ACC112 (cell line): ENCODE measurements around the gene R3HDM2.

Experiments used
- H2AFZ ChIP-seq: fragments of 200-600 bp; sonication (generic); one replicate; pipeline ENCODE4 v1.6.0; 2017; ENCODE audit warnings: antibody characterized with exemption, low read length; ENCODE audit not compliant: unreplicated experiment
- H3K27ac ChIP-seq: fragments of 200-600 bp; sonication (generic); 2 replicates; pipeline ENCODE4 v1.5.1; 2014; ENCODE audit warnings: low read depth, mild to moderate bottlenecking, antibody characterized with exemption, low read length, moderate library complexity
- H3K27me3 ChIP-seq: fragments of 200-600 bp; sonication (generic); 2 replicates; pipeline ENCODE4 v1.6.1; 2014; ENCODE audit warnings: mild to moderate bottlenecking, antibody characterized with exemption, low read length, moderate library complexity, mixed read lengths; ENCODE audit not compliant: insufficient read depth
- H3K36me3 ChIP-seq: fragments of 200-600 bp; sonication (generic); 2 replicates; pipeline ENCODE4 v1.6.1; 2016; ENCODE audit warnings: mild to moderate bottlenecking, antibody characterized with exemption, low read length, moderate library complexity, mixed read lengths; ENCODE audit not compliant: insufficient read depth
- H3K4me1 ChIP-seq: fragments of 200-600 bp; sonication (generic); one replicate; pipeline ENCODE4 v1.6.1; 2016; ENCODE audit warnings: low read length, mixed read lengths; ENCODE audit not compliant: insufficient read depth, unreplicated experiment, control insufficient read depth
- H3K4me3 ChIP-seq: fragments of 200-600 bp; sonication (generic); 2 replicates; pipeline ENCODE4 v1.5.1; 2014; ENCODE audit warnings: mild to moderate bottlenecking, low read depth, low read length
- H3K79me2 ChIP-seq: fragments of 200-600 bp; sonication (generic); one replicate; pipeline ENCODE4 v1.6.0; 2016; ENCODE audit warnings: low read length; ENCODE audit not compliant: control insufficient read depth, unreplicated experiment, insufficient read depth

R3HDM2 gene

GRCh38 chr12:57390174-57390573 lies 40.7 kb downstream of the R3HDM2 start:
- no peaks in the 10 kb centered on the region for H3K27me3 ChIP-seq
- H3K27ac ChIP-seq, result peak overlapping the region; percentile 86
- H3K36me3 ChIP-seq, result no peaks in the 10 kb centered on the region
- H3K4me1 ChIP-seq, result peaks cover 22% of the 10 kb centered on the region
- no peak overlapping the region for H2AFZ ChIP-seq
- H3K4me3 ChIP-seq, result no peak overlapping the region
- no peaks in the 10 kb centered on the region for H3K79me2 ChIP-seq

- H3K4me3 ChIP-seq, result peak overlapping the region; percentile 31; the same call in 1 of the 2 replicates
- peak overlapping the region; percentile 86 for H3K27ac ChIP-seq
- H3K36me3 ChIP-seq, result no peaks in the 10 kb centered on the region
- peaks cover 22% of the 10 kb centered on the region for H3K4me1 ChIP-seq
- no peak overlapping the region for H2AFZ ChIP-seq
- no peaks in the 10 kb centered on the region for H3K27me3 ChIP-seq
- no peaks in the 10 kb centered on the region for H3K79me2 ChIP-seq
Measured at GRCh38 chr12:57389033-57389432, 41.8 kb downstream of the R3HDM2 start.

GRCh38 chr12:57388425-57388824 lies 42.4 kb downstream of the R3HDM2 start:
- peaks cover 22% of the 10 kb centered on the region for H3K4me1 ChIP-seq
- no peak overlapping the region for H2AFZ ChIP-seq
- H3K27me3 ChIP-seq, result no peaks in the 10 kb centered on the region
- no peaks in the 10 kb centered on the region for H3K79me2 ChIP-seq
- no peak overlapping the region for H3K4me3 ChIP-seq
- H3K27ac ChIP-seq, result peak overlapping the region; percentile 86
- no peaks in the 10 kb centered on the region for H3K36me3 ChIP-seq

GRCh38 chr12:57386187-57386720 lies 44.6 kb downstream of the R3HDM2 start:
- peaks cover 25% of the 10 kb centered on the region for H3K4me1 ChIP-seq
- no peak overlapping the region for H3K27ac ChIP-seq
- H2AFZ ChIP-seq, result no peak overlapping the region
- H3K79me2 ChIP-seq, result no peaks in the 10 kb centered on the region
- no peaks in the 10 kb centered on the region for H3K27me3 ChIP-seq
- H3K36me3 ChIP-seq, result no peaks in the 10 kb centered on the region
- H3K4me3 ChIP-seq, result no peak overlapping the region

- Histone ChIP-seq H3K79me2 (no peaks in the 10 kb centered on the region), H3K4me3 (no peak overlapping the region), H3K27me3 (no peaks in the 10 kb centered on the region), H3K4me1 (peaks cover 24% of the 10 kb centered on the region), H3K27ac (no peak overlapping the region), H2AFZ (no peak overlapping the region), H3K36me3 (no peaks in the 10 kb centered on the region)
Measured at GRCh38 chr12:57385586-57385985, 45.3 kb downstream of the R3HDM2 start.

DNA sequence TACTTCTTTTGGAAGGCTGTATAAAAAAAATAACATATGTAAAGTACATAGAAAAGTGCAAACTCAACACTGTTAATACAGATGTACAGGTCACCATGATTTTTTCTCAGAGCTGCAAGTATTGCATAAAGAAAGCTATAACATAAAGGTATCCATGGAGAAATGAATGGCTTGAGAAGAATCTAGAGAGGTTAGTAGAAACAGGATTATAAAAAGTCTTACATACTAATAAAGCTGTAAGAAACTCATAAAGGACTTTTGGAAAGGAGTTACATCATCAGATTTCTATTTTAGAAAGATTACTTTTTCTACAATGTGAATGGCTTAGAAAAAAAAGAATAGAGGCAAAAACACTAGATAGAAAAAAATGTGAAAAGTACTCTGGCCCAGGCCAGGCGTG lies 46.4 kb downstream of the R3HDM2 start:
- H3K27me3 ChIP-seq, result no peaks in the 10 kb centered on the region
- H2AFZ ChIP-seq, result no peak overlapping the region
- no peak overlapping the region for H3K4me3 ChIP-seq
- H3K79me2 ChIP-seq, result no peaks in the 10 kb centered on the region
- peaks cover 15% of the 10 kb centered on the region for H3K4me1 ChIP-seq
- no peak overlapping the region for H3K27ac ChIP-seq
- no peaks in the 10 kb centered on the region for H3K36me3 ChIP-seq

DNA sequence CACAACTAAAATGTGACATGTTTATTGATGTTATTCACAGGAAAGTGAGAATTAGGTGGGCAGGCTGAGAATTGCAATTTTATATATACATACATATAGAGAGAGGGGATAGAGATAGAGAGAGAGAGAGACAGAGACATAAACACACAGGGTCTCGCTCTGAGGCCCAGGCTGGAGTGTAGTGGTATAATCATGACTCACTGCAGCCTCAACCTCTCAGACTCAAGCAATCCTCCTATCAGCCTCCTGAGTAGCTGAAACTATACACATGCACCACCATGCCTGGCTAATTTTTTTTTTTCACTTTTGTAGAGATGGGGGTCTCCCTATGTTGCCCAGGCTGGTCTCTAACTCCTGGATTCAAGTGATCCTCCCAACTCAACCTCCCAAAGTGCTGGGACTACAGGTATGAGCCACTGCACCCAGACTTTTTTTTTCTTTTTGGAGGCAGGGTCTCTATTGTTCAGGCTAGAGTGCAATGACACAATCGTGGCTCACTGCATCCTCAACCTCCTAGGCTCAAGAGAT lies 49.1 kb downstream of the R3HDM2 start:
- Histone ChIP-seq H3K27me3 (no peaks in the 10 kb centered on the region), H2AFZ (no peak overlapping the region), H3K79me2 (no peaks in the 10 kb centered on the region), H3K4me3 (no peak overlapping the region), H3K4me1 (peaks cover 3% of the 10 kb centered on the region), H3K36me3 (no peaks in the 10 kb centered on the region), H3K27ac (no peak overlapping the region)

GRCh38 chr12:57380300-57380699 lies 50.5 kb downstream of the R3HDM2 start:
- Histone ChIP-seq H3K36me3 (no peaks in the 10 kb centered on the region), H3K4me1 (peaks cover 3% of the 10 kb centered on the region), H3K27ac (no peak overlapping the region), H3K4me3 (no peak overlapping the region), H3K27me3 (no peaks in the 10 kb centered on the region), H2AFZ (no peak overlapping the region), H3K79me2 (no peaks in the 10 kb centered on the region)

- no peaks in the 10 kb centered on the region for H3K27me3 ChIP-seq
- H3K27ac ChIP-seq, result no peak overlapping the region
- H3K4me3 ChIP-seq, result no peak overlapping the region
- no peak overlapping the region for H2AFZ ChIP-seq
- no peaks in the 10 kb centered on the region for H3K79me2 ChIP-seq
- H3K36me3 ChIP-seq, result no peaks in the 10 kb centered on the region
- H3K4me1 ChIP-seq, result peaks cover 5% of the 10 kb centered on the region
Measured at GRCh38 chr12:57377103-57377840, 53.6 kb downstream of the R3HDM2 start.

DNA sequence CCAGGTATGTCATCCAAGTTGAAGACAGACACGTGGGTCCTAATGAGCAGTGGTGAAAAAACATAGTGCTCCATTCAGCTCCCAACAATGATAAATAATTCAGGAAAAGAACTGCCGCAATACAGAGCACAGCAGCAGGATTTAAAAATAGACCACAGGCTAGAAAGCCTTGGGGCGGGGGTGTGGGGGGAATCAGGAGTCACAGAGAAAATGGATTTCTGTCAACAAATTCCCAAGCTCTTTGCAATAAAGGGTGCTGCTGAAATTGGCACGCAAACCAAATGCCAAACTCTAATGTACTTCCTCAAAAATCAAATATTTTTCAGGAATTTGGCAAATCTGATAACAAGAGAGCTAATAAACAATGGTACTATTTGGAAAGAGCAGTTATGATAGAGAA lies 58.6 kb downstream of the R3HDM2 start:
- Histone ChIP-seq H3K4me3 (no peak overlapping the region), H3K27me3 (no peaks in the 10 kb centered on the region), H2AFZ (no peak overlapping the region), H3K79me2 (peaks cover 4% of the 10 kb centered on the region), H3K4me1 (peaks cover 13% of the 10 kb centered on the region), H3K27ac (no peak overlapping the region), H3K36me3 (peaks cover 9% of the 10 kb centered on the region)

GRCh38 chr12:57370696-57371095 lies 60.1 kb downstream of the R3HDM2 start:
- no peak overlapping the region for H3K4me3 ChIP-seq
- peaks cover 13% of the 10 kb centered on the region for H3K4me1 ChIP-seq
- H3K27ac ChIP-seq, result no peak overlapping the region
- no peak overlapping the region for H2AFZ ChIP-seq
- H3K36me3 ChIP-seq, result peaks cover 13% of the 10 kb centered on the region
- no peaks in the 10 kb centered on the region for H3K27me3 ChIP-seq
- peaks cover 4% of the 10 kb centered on the region for H3K79me2 ChIP-seq
